ENCODE results near the gene PAQR7. TPM values are rescaled to one million over a fixed set of nuclear protein-coding genes. Genes with fewer than 3 reads are reported as not detected.

Gene PAQR7
- under 1 TPM in 2 of 3 donors, not detected in 1; 0.32 to 0.35 TPM for polyA plus RNA-seq

DNA sequence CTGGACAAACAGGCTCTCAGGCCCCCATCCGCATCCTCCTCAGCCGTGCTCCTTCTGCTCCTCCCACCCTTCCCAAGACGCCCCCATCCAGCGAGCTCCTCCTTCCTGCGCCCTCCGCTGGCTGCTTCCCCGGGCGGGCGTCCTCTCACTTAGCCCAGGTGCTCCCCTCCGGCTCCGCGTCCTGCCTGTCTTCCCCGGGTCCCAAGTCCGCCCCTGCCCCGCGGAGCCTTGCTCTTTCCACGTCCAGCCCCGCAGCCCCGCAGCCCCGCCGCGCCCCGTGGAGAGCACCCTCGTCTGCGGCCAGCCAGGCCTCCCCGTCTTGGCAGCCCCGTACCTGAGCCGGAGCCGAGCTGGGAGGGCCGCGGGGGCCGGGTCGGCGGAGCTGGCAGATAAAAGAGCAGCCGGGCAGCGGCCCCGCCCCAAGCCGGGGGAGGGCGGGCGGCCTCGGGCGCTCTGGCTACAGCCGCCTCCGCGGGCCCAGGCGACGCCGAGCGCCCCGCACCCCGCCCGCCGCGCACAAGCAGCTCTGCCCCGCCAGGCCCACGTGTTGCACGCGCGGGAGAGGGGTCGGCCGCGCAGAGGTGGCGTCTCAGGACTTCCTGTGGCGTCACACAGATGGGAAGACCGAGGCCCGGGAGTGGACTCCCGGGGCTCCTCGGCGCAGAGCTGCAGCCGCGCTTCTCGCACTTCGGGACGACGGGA is at the start of gene PAQR7:
Gene PAQR7 (minus strand): TSS at position 555 of the 702 bp plus-strand sequence. CDS start 11,869 bp downstream, outside the sequence.
- Mint-ChIP-seq H3K4me3 (peak within 1 kb of the TSS; percentile 80 to 85 (median 82)), H3K27ac (peak within 1 kb of the TSS; percentile 37 to 80 (median 66)), H3K9me3 (no peaks in the 10 kb centered on the region), H3K4me1 (peaks cover 4 to 9% of the 10 kb centered on the region in 2 donors), H3K27me3 (ENCODE audit: low read depth in 3 of 3) (peaks cover 0 to 4% (median 0%) of the 10 kb centered on the region in 3 donors), H3K36me3 (no peaks in the 10 kb centered on the region)
- peak; percentile 72 to 73 (median 72) for DNase-seq

GRCh38 chr1:25924454-25924853 is 48.9 kb upstream of the PAQR7 start:
- H3K27ac Mint-ChIP-seq, result no peak overlapping the region
- no peak for DNase-seq
- H3K4me1 Mint-ChIP-seq, result peaks cover 23 to 30% of the 10 kb centered on the region in 2 donors
- no peak overlapping the region for H3K4me3 Mint-ChIP-seq
- no peaks in the 10 kb centered on the region for H3K36me3 Mint-ChIP-seq
- peaks cover 2 to 4% (median 3%) of the 10 kb centered on the region in 3 donors for H3K27me3 Mint-ChIP-seq (ENCODE audit: low read depth in 3 of 3)
- no peaks in the 10 kb centered on the region for H3K9me3 Mint-ChIP-seq

- Mint-ChIP-seq H3K4me3 (peak overlapping the region; percentile 68 to 88 (median 77)), H3K27ac (peak overlapping the region in 2 of 6 donors; percentile 23 to 69), H3K27me3 (ENCODE audit: low read depth in 3 of 3) (peaks cover 2 to 4% (median 3%) of the 10 kb centered on the region in 3 donors), H3K4me1 (peaks cover 30 to 37% of the 10 kb centered on the region in 2 donors), H3K9me3 (no peaks in the 10 kb centered on the region), H3K36me3 (no peaks in the 10 kb centered on the region)
- peak in 2 of 3 donors; percentile 3 to 4 for DNase-seq
These were observed 47.6 kb upstream of the PAQR7 start for GRCh38 chr1:25922971-25923552.

DNA sequence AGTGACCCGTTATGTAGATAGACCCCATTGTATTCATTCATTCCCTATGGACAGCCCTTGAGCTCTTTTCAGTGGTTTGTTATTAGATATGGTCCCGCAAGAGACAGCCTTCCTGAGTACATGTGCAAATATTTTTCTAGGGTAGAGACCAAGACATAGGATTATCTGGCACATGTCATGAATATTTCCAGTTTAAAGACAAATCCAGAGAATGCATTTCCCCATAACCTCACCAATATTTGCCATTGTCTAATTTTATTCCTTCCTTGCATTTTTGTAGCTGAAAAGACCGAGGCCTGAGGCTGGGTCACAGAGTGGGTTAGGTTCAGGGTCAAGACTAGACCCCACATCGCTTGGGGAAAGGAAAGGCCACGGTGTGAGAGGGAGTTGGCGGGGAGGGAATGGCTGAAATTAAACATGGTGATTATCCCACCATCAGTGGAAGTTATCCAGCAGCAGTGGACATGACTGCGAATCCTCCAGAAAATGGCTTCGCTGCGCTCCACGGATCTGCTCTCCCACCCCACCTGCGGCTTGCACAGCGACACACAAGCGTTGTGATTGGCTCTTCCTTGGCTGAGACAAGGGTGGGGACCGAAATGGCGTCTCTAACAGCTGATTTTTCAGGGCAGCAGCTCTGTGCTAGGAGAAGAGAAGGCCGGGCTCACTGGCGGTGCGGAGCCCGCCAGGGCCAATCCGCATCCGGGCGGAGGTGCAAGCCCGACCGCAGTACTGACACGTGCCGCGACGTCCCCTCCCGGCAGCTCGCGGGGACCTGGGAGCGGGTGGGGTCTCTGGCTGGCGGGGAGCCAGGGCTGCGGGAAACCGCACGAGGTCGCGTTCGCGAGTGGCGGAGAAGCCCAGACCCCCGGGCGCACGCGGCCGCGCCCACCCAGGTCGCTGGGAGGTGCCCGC is 46.8 kb upstream of the PAQR7 start:
- H3K27me3 Mint-ChIP-seq (ENCODE audit: low read depth in 3 of 3), result peaks cover 3 to 4% (median 4%) of the 10 kb centered on the region in 3 donors
- peak; percentile 61 to 65 (median 62) for DNase-seq
- H3K4me1 Mint-ChIP-seq, result peaks cover 36 to 43% of the 10 kb centered on the region in 2 donors
- H3K4me3 Mint-ChIP-seq, result peak overlapping the region; percentile 76 to 88 (median 87)
- H3K9me3 Mint-ChIP-seq, result no peaks in the 10 kb centered on the region
- no peaks in the 10 kb centered on the region for H3K36me3 Mint-ChIP-seq
- peak overlapping the region in 5 of 6 donors; percentile 27 to 81 (median 66) for H3K27ac Mint-ChIP-seq

DNA sequence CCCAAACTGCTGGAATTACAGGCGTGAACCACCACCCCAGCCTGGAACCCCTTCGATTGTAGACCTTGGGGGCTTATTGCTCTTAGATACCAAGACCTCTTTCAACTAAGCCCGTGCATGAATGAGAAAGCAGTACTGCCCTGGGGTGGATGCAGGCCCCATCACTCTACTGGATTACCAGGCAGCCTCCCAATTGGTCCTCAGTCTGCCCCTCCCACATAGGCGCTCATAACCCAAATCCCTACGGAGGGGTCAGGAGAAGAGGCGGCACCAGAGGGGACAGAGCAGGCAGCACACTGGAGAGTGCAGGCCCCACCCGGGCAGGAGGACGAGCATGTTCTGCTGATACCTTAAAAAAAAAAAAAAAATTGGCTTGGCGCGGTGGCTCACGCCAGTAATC is 43.1 kb upstream of the PAQR7 start:
- H3K36me3 Mint-ChIP-seq, result no peaks in the 10 kb centered on the region
- no peaks in the 10 kb centered on the region for H3K9me3 Mint-ChIP-seq
- H3K4me3 Mint-ChIP-seq, result peak overlapping the region in 1 of 5 donors; percentile 42
- peak overlapping the region in 1 of 6 donors; percentile 8 for H3K27ac Mint-ChIP-seq
- no peak for DNase-seq
- peaks cover 3 to 4% (median 4%) of the 10 kb centered on the region in 3 donors for H3K27me3 Mint-ChIP-seq (ENCODE audit: low read depth in 3 of 3)
- peaks cover 38 to 45% of the 10 kb centered on the region in 2 donors for H3K4me1 Mint-ChIP-seq

DNA sequence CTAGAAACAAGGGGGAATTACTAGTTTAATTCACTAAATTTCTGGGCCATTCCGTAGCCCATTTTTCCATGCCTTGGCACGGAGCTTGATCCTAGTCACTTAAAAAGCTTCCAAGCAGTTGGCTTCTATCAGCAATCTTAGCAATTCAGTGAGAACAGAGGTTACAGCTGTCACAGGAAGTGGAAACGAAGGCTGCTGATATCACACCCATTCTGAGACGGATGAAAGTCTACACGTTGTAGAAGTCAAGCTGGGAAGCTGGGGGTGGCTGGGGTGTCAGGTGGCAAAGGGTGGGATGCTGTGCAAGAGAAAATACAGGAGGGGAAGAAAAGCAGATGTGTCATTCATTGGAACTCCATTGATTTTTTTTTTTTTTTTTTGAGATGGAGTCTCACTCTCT is 42.5 kb upstream of the PAQR7 start:
- peak; percentile 39 to 44 (median 40) for DNase-seq

GRCh38 chr1:25916460-25916859 is 41.0 kb upstream of the PAQR7 start:
- H3K27ac Mint-ChIP-seq, result peak overlapping the region in 1 of 6 donors; percentile 35
- no peaks in the 10 kb centered on the region for H3K36me3 Mint-ChIP-seq
- DNase-seq, result no peak
- no peaks in the 10 kb centered on the region for H3K9me3 Mint-ChIP-seq
- peaks cover 0 to 1% (median 1%) of the 10 kb centered on the region in 3 donors for H3K27me3 Mint-ChIP-seq (ENCODE audit: low read depth in 3 of 3)
- peaks cover 26 to 28% of the 10 kb centered on the region in 2 donors for H3K4me1 Mint-ChIP-seq
- H3K4me3 Mint-ChIP-seq, result no peak overlapping the region

More for the DNA sequence above, 42.5 kb upstream of the PAQR7 start:
- H3K4me1 Mint-ChIP-seq, result peaks cover 34 to 39% of the 10 kb centered on the region in 2 donors
- H3K4me3 Mint-ChIP-seq, result peak overlapping the region; percentile 57 to 79 (median 66)
- H3K36me3 Mint-ChIP-seq, result no peaks in the 10 kb centered on the region
- peaks cover 3 to 4% (median 4%) of the 10 kb centered on the region in 3 donors for H3K27me3 Mint-ChIP-seq (ENCODE audit: low read depth in 3 of 3)
- no peaks in the 10 kb centered on the region for H3K9me3 Mint-ChIP-seq
- peak overlapping the region; percentile 22 to 78 (median 59) for H3K27ac Mint-ChIP-seq

GRCh38 chr1:25914074-25914995 is 38.8 kb upstream of the PAQR7 start:
- DNase-seq, result no peak
- Mint-ChIP-seq H3K27me3 (ENCODE audit: low read depth in 3 of 3) (peaks cover 0 to 1% (median 1%) of the 10 kb centered on the region in 3 donors), H3K4me1 (peaks cover 18 to 19% of the 10 kb centered on the region in 2 donors), H3K36me3 (no peaks in the 10 kb centered on the region), H3K9me3 (no peaks in the 10 kb centered on the region), H3K4me3 (no peak overlapping the region), H3K27ac (no peak overlapping the region)

DNA sequence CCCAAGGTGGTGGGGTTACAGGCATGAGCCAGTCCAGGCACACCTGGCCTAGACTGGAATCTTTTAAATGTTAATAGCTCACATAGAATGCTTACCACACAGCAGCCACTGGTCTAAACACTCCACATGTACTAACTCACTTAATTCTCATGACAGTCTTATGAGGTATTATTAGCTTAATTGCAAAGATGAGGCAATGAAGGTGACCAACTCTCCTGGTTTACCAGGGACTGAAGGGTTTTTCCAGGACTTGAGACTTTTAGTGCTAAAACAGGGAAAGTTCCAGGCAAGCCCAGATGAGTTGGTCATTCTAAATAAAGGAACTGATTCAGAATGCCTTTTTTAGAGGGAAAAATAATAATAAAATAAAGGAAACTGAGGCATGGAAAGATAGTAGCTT is 37.7 kb upstream of the PAQR7 start:
- peaks cover 13 to 14% of the 10 kb centered on the region in 2 donors for H3K4me1 Mint-ChIP-seq
- DNase-seq, result no peak
- no peak overlapping the region for H3K4me3 Mint-ChIP-seq
- H3K27me3 Mint-ChIP-seq (ENCODE audit: low read depth in 3 of 3), result peaks cover 0 to 1% (median 1%) of the 10 kb centered on the region in 3 donors
- H3K9me3 Mint-ChIP-seq, result no peaks in the 10 kb centered on the region
- H3K36me3 Mint-ChIP-seq, result no peaks in the 10 kb centered on the region
- H3K27ac Mint-ChIP-seq, result no peak overlapping the region

- Mint-ChIP-seq H3K36me3 (no peaks in the 10 kb centered on the region), H3K4me3 (no peak overlapping the region), H3K27me3 (ENCODE audit: low read depth in 3 of 3) (no peaks in the 10 kb centered on the region), H3K4me1 (peaks cover 7 to 11% of the 10 kb centered on the region in 2 donors), H3K9me3 (no peaks in the 10 kb centered on the region), H3K27ac (no peak overlapping the region)
- no peak for DNase-seq
These were observed 36.7 kb upstream of the PAQR7 start for GRCh38 chr1:25912076-25912831.

DNA sequence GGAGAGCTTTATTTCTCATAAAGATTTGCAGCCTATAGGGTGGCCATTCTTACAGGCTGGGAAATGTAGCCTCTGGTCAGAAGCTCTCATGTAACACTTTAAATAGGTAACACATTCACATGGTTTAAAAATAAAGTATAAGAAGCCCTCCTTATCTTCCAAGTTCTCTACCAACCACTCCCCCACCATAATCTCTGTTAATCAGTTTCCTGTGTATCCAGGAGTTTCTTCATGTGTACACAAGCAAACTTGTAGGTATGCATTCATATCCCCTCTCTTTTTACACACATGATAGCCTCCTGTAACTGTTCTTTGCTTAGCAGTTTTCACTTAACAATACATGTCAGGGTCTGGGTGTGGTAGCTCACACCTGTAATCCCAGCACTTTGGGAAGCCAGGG is 35.7 kb upstream of the PAQR7 start:
- H3K36me3 Mint-ChIP-seq, result no peaks in the 10 kb centered on the region

DNA sequence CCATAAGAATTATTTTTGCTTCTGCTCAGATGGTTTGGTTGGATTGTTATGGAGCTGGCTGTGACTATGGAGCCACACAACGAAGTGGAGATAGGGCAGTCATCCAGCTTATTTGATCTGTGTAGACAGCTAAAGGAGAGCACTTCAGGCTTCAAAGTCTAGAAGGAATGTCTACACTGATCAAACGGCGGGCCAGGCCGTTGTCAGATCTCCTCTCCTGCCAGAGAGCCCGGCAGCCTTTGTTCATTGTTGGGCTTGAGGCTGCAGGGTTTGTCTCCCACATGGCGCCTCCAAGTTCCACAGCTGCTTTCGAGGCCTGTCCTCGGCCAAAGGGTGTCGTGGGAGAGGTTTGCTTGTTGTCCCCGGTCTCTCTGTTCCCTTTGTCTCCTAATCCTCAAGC is 33.5 kb upstream of the PAQR7 start:
- peaks cover 17 to 24% of the 10 kb centered on the region in 2 donors for H3K4me1 Mint-ChIP-seq
- H3K27me3 Mint-ChIP-seq (ENCODE audit: low read depth in 3 of 3), result peaks cover 0 to 8% (median 2%) of the 10 kb centered on the region in 3 donors
- no peaks in the 10 kb centered on the region for H3K9me3 Mint-ChIP-seq
- peak overlapping the region in 1 of 6 donors; percentile 54 for H3K27ac Mint-ChIP-seq
- H3K4me3 Mint-ChIP-seq, result no peak overlapping the region
- DNase-seq, result no peak
- H3K36me3 Mint-ChIP-seq, result no peaks in the 10 kb centered on the region

More for the DNA sequence above, 35.7 kb upstream of the PAQR7 start:
- Mint-ChIP-seq H3K9me3 (no peaks in the 10 kb centered on the region), H3K27me3 (ENCODE audit: low read depth in 3 of 3) (peaks cover 0 to 2% (median 1%) of the 10 kb centered on the region in 3 donors), H3K4me1 (peaks cover 5 to 10% of the 10 kb centered on the region in 2 donors), H3K27ac (no peak overlapping the region), H3K4me3 (no peak overlapping the region)
- no peak for DNase-seq

All from immature natural killer cell (primary cell).